T-cell (primary cell): Measurements from ENCODE around the gene NKAIN2. TPM values are rescaled to one million over a fixed set of nuclear protein-coding genes. Genes with fewer than 3 reads are reported as not detected.
"Not testable (repeated sequence)": the region's sequence is repeated elsewhere in the genome, so short reads cannot be mapped to it uniquely, and the experiment has no call there.

Experiments used
- ATAC-seq, 4 experiments: fragments of 200-7000 bp in 3 of 4; fragments of 150-1000 bp in 1 of 4; cut with Tn5 transposase; replicated peaks in 1 of 4; 1 replicate in 3 of 4; 2 replicates in 1 of 4; pipeline ENCODE4 v1.10.0; 2021; ENCODE audit warnings: moderate library complexity in 3 of 4, mild to moderate bottlenecking in 2 of 4, moderate number of reproducible peaks in 1 of 4
- CTCF ChIA-PET, 2 donors: fragments of 300-600 bp; sonication (Branson Sonifier 250); formaldehyde crosslinking; loops; one replicate each; lab custom pipeline; 2022; ENCODE audit warnings: antibody characterized with exemption in 2 of 2; lab: Charles Lee
- POLR2A ChIA-PET, 2 donors: fragments of 300-600 bp; sonication (Branson Sonifier 250); formaldehyde crosslinking; loops; one replicate each; lab custom pipeline; 2022; ENCODE audit warnings: antibody characterized with exemption in 2 of 2; lab: Charles Lee
- DNase-seq, 35 experiments: peaks; one replicate each; pipeline versions ENCODE4 v3.0.0 to v3.0.0-alpha.2; 2013 to 2023
- H3K27ac ChIP-seq: one replicate; pipeline ENCODE4 v1.5.1; 2013; ENCODE audit warnings: low read length
- H3K27me3 ChIP-seq, 2 experiments: replicated peaks in 1 of 2; 1 replicate in 1 of 2; 2 replicates in 1 of 2; pipeline versions ENCODE4 v1.6.1 to v1.7.0; 2013; ENCODE audit warnings: low read length in 1 of 2, mixed read lengths in 1 of 2; ENCODE audit not compliant: control insufficient read depth in 2 of 2, insufficient read depth in 2 of 2; ENCODE audit errors: extremely low read depth in 1 of 2
- H3K36me3 ChIP-seq, 2 donors: 1 replicate in 1 of 2; 2 replicates in 1 of 2; pipeline versions ENCODE4 v1.6.1 to v1.7.0; 2013; ENCODE audit warnings: low read length in 1 of 2; ENCODE audit not compliant: control insufficient read depth in 2 of 2, insufficient read depth in 1 of 2; ENCODE audit errors: extremely low read depth in 1 of 2
- H3K4me1 ChIP-seq, 2 experiments: 1 replicate in 1 of 2; 2 replicates in 1 of 2; pipeline versions ENCODE4 v1.6.1 to v1.7.0; 2013; ENCODE audit warnings: low read length in 2 of 2, mixed read lengths in 1 of 2; ENCODE audit not compliant: insufficient read depth in 2 of 2, control insufficient read depth in 1 of 2; ENCODE audit errors: extremely low read depth in 1 of 2
- H3K4me3 ChIP-seq, 2 donors: 1 replicate in 1 of 2; 2 replicates in 1 of 2; pipeline versions ENCODE4 v1.5.1 to v1.7.0; 2013; ENCODE audit warnings: mild to moderate bottlenecking in 2 of 2, low read length in 1 of 2, moderate library complexity in 1 of 2; ENCODE audit not compliant: control insufficient read depth in 1 of 2; ENCODE audit errors: extremely low read depth in 1 of 2
- H3K9me3 ChIP-seq: 2 replicates; pipeline ENCODE4 v1.7.0; 2013
- H3K27ac Mint-ChIP-seq, 2 donors: one replicate each; pipeline ENCODE4 v1.8.0; 2020 to 2021; ENCODE audit warnings: mild to moderate bottlenecking in 2 of 2, mixed read lengths in 2 of 2
- H3K27me3 Mint-ChIP-seq, 2 donors: one replicate each; pipeline ENCODE4 v1.8.0; 2021 to 2022; ENCODE audit warnings: mixed read lengths in 2 of 2
- H3K36me3 Mint-ChIP-seq: one replicate; pipeline ENCODE4 v1.8.0; 2021; ENCODE audit warnings: mixed read lengths
- H3K4me1 Mint-ChIP-seq, 3 donors: one replicate each; pipeline ENCODE4 v1.8.0; 2020 to 2022; ENCODE audit warnings: mixed read lengths in 3 of 3, mild to moderate bottlenecking in 1 of 3
- H3K4me3 Mint-ChIP-seq, 3 donors: one replicate each; pipeline ENCODE4 v1.8.0; 2020 to 2022; ENCODE audit warnings: mild to moderate bottlenecking in 3 of 3, mixed read lengths in 3 of 3, moderate library complexity in 3 of 3
- H3K9me3 Mint-ChIP-seq, 3 donors: one replicate each; pipeline ENCODE4 v1.8.0; 2020 to 2022; ENCODE audit warnings: mixed read lengths in 3 of 3
- WGBS: methylation state at CpG from one replicate; pipeline ENCODE4 v1.1.5; 2013; ENCODE audit warnings: missing lambda C conversion rate; ENCODE audit not compliant: insufficient coverage; 5-methylcytosine and 5-hydroxymethylcytosine counted together
- total RNA-seq, 35 experiments: library from RNA in 6 of 35; stranded (reverse) in 6 of 35; fragments of 120-200 nt in 1 of 35; gene quantifications; one replicate each; pipeline versions ENCODE4 v1.2.1 to v1.2.4 and lab custom pipeline; 2013 to 2026

The NKAIN2 gene
- total RNA-seq, 5 donors from 2014 or later (not counting 1 experiment from before 2014, with no cell fraction given) = 0.13 TPM; not detected in 4

GRCh38 chr6:124348339-124348738 is 544.7 kb downstream of the NKAIN2 start:
- H3K27ac ChIP-seq, H3K27me3 ChIP-seq, H3K27me3 Mint-ChIP-seq, H3K4me1 Mint-ChIP-seq, H3K4me1 ChIP-seq, ATAC-seq, H3K4me3 Mint-ChIP-seq, POLR2A ChIA-PET, DNase-seq, H3K9me3 ChIP-seq, CTCF ChIA-PET, H3K36me3 Mint-ChIP-seq, H3K36me3 ChIP-seq, H3K4me3 ChIP-seq, H3K27ac Mint-ChIP-seq: not testable (repeated sequence)
- peaks cover 0 to 10% (median 2%) of the 10 kb centered on the region in 3 donors for H3K9me3 Mint-ChIP-seq
- WGBS = 67% methylated on average over 1 of the region's 6 CpGs

- WGBS = no CpG with 5 or more reads among the region's 4 CpGs
- Mint-ChIP-seq H3K27me3 (no peaks in the 10 kb centered on the region), H3K4me3 (no peak overlapping the region), H3K9me3 (peaks cover 5 to 9% (median 6%) of the 10 kb centered on the region in 3 donors), H3K36me3 (no peaks in the 10 kb centered on the region), H3K4me1 (no peaks in the 10 kb centered on the region), H3K27ac (no peak overlapping the region)
- Histone ChIP-seq H3K9me3 (no peaks in the 10 kb centered on the region), H3K4me1 (no peaks in the 10 kb centered on the region), H3K36me3 (no peaks in the 10 kb centered on the region), H3K27me3 (no peaks in the 10 kb centered on the region), H3K27ac (no peak overlapping the region), H3K4me3 (no peak overlapping the region)
- ChIA-PET CTCF (no interaction called here), POLR2A (no interaction called here)
- no peak for DNase-seq
- ATAC-seq = no peak
Observed at GRCh38 chr6:124355146-124355545, 551.5 kb downstream of the NKAIN2 start.

GRCh38 chr6:124356276-124356810 is 552.7 kb downstream of the NKAIN2 start:
- CTCF ChIA-PET = no interaction called here
- H3K4me1 ChIP-seq = no peaks in the 10 kb centered on the region
- Mint-ChIP-seq H3K36me3 (no peaks in the 10 kb centered on the region), H3K4me1 (no peaks in the 10 kb centered on the region), H3K9me3 (peaks cover 5 to 9% (median 6%) of the 10 kb centered on the region in 3 donors), H3K4me3 (no peak overlapping the region), H3K27me3 (no peaks in the 10 kb centered on the region), H3K27ac (no peak overlapping the region)
- ATAC-seq (no peak), DNase-seq (no peak)
- no peak overlapping the region for H3K27ac ChIP-seq
- no peaks in the 10 kb centered on the region for H3K36me3 ChIP-seq
- POLR2A ChIA-PET = no interaction called here
- no peak overlapping the region for H3K4me3 ChIP-seq
- no peaks in the 10 kb centered on the region for H3K9me3 ChIP-seq
- 53% methylated on average over 3 of the region's 5 CpGs for WGBS
- H3K27me3 ChIP-seq = no peaks in the 10 kb centered on the region

GRCh38 chr6:124356811-124357210 is 553.1 kb downstream of the NKAIN2 start:
- Mint-ChIP-seq H3K36me3 (no peaks in the 10 kb centered on the region), H3K27me3 (no peaks in the 10 kb centered on the region), H3K27ac (no peak overlapping the region), H3K4me1 (no peaks in the 10 kb centered on the region), H3K4me3 (no peak overlapping the region), H3K9me3 (peaks cover 5 to 9% (median 6%) of the 10 kb centered on the region in 3 donors)
- no peak for ATAC-seq
- H3K9me3 ChIP-seq = no peaks in the 10 kb centered on the region
- H3K27me3 ChIP-seq = no peaks in the 10 kb centered on the region
- CTCF ChIA-PET = no interaction called here
- DNase-seq = no peak
- H3K4me3 ChIP-seq = no peak overlapping the region
- no peak overlapping the region for H3K27ac ChIP-seq
- POLR2A ChIA-PET = no interaction called here
- H3K36me3 ChIP-seq = no peaks in the 10 kb centered on the region
- H3K4me1 ChIP-seq = no peaks in the 10 kb centered on the region
- no CpG with 5 or more reads among the region's 1 CpG for WGBS

GRCh38 chr6:124368131-124368530 is 564.5 kb downstream of the NKAIN2 start:
- no peak overlapping the region for H3K4me3 Mint-ChIP-seq
- no peaks in the 10 kb centered on the region for H3K36me3 Mint-ChIP-seq
- DNase-seq (no peak), ATAC-seq (no peak)
- H3K4me1 Mint-ChIP-seq = no peaks in the 10 kb centered on the region
- ChIA-PET POLR2A (no interaction called here), CTCF (no interaction called here)
- H3K27me3 Mint-ChIP-seq = no peaks in the 10 kb centered on the region
- no peaks in the 10 kb centered on the region for H3K4me1 ChIP-seq
- H3K9me3 ChIP-seq = no peaks in the 10 kb centered on the region
- peaks cover 0 to 15% (median 3%) of the 10 kb centered on the region in 3 donors for H3K9me3 Mint-ChIP-seq
- H3K4me3 ChIP-seq = no peak overlapping the region
- H3K27ac Mint-ChIP-seq = no peak overlapping the region
- no peak overlapping the region for H3K27ac ChIP-seq
- no peaks in the 10 kb centered on the region for H3K27me3 ChIP-seq
- H3K36me3 ChIP-seq = no peaks in the 10 kb centered on the region

- ChIA-PET POLR2A (no interaction called here), CTCF (no interaction called here)
- Mint-ChIP-seq H3K4me3 (no peak overlapping the region), H3K4me1 (no peaks in the 10 kb centered on the region), H3K36me3 (no peaks in the 10 kb centered on the region), H3K9me3 (peaks cover 0 to 14% (median 13%) of the 10 kb centered on the region in 3 donors), H3K27me3 (no peaks in the 10 kb centered on the region), H3K27ac (no peak overlapping the region)
- Histone ChIP-seq H3K4me1 (no peaks in the 10 kb centered on the region), H3K9me3 (no peaks in the 10 kb centered on the region), H3K36me3 (no peaks in the 10 kb centered on the region), H3K4me3 (no peak overlapping the region), H3K27ac (no peak overlapping the region), H3K27me3 (no peaks in the 10 kb centered on the region)
- no CpG with 5 or more reads among the region's 2 CpGs for WGBS
- DNase-seq (no peak), ATAC-seq (no peak)
Observed at GRCh38 chr6:124371974-124372475, 568.4 kb downstream of the NKAIN2 start.
